Measurements from ENCODE around the gene TFF3.

TFF3 gene

GRCh38 chr21:42351626-42352440 is 36.6 kb upstream of the TFF3 start:
- Histone ChIP-seq H3K4me1 (ENCODE audit: insufficient read depth, poor library complexity, severe bottlenecking) (no peaks in the 10 kb centered on the region), H3K27ac (ENCODE audit: poor library complexity, severe bottlenecking) (no peak overlapping the region), H3K9me3 (ENCODE audit: severe bottlenecking) (peaks cover 2% of the 10 kb centered on the region), H3K27me3 (ENCODE audit: insufficient read depth, poor library complexity, severe bottlenecking) (no peaks in the 10 kb centered on the region), H3K36me3 (ENCODE audit: low read depth) (no peaks in the 10 kb centered on the region), H3K4me3 (ENCODE audit: severe bottlenecking) (no peak overlapping the region)
- ATAC-seq (ENCODE audit: low read depth) = no peak
- no peak for DNase-seq (ENCODE audit: low spot score)
- no peak for TF ChIP-seq CTCF (IDR thresholded peaks at IDR 0.05; ENCODE audit: poor library complexity, severe bottlenecking)

GRCh38 chr21:42350927-42351426 is 35.8 kb upstream of the TFF3 start, which contains the start of gene TFF2:
Gene TFF2, minus strand, starts transcription at chr21:42350994. Its CDS starts 37 bp downstream, at chr21:42350957.
- no peak within 1 kb of the TSS for H3K27ac ChIP-seq (ENCODE audit: poor library complexity, severe bottlenecking)
- H3K4me3 ChIP-seq (ENCODE audit: severe bottlenecking) = no peak within 1 kb of the TSS
- no peak for TF ChIP-seq CTCF (IDR thresholded peaks at IDR 0.05; ENCODE audit: poor library complexity, severe bottlenecking)
- H3K9me3 ChIP-seq (ENCODE audit: severe bottlenecking) = no peaks in the 10 kb centered on the region
- DNase-seq (ENCODE audit: low spot score) (no peak), ATAC-seq (ENCODE audit: low read depth) (no peak)
- no peaks in the 10 kb centered on the region for H3K4me1 ChIP-seq (ENCODE audit: insufficient read depth, poor library complexity, severe bottlenecking)
- no peaks in the 10 kb centered on the region for H3K36me3 ChIP-seq (ENCODE audit: low read depth)
- no peaks in the 10 kb centered on the region for H3K27me3 ChIP-seq (ENCODE audit: insufficient read depth, poor library complexity, severe bottlenecking)

- Histone ChIP-seq H3K27ac (ENCODE audit: poor library complexity, severe bottlenecking) (no peak overlapping the region), H3K9me3 (ENCODE audit: severe bottlenecking) (no peaks in the 10 kb centered on the region), H3K27me3 (ENCODE audit: insufficient read depth, poor library complexity, severe bottlenecking) (no peaks in the 10 kb centered on the region), H3K4me3 (ENCODE audit: severe bottlenecking) (no peak overlapping the region), H3K4me1 (ENCODE audit: insufficient read depth, poor library complexity, severe bottlenecking) (no peaks in the 10 kb centered on the region), H3K36me3 (ENCODE audit: low read depth) (no peaks in the 10 kb centered on the region)
- TF ChIP-seq CTCF (IDR thresholded peaks at IDR 0.05; ENCODE audit: poor library complexity, severe bottlenecking) = no peak
- no peak for DNase-seq (ENCODE audit: low spot score)
- ATAC-seq (ENCODE audit: low read depth) = no peak
Observed at GRCh38 chr21:42350318-42350910, 35.2 kb upstream of the TFF3 start.

GRCh38 chr21:42349420-42350317 is 34.5 kb upstream of the TFF3 start:
- ATAC-seq (ENCODE audit: low read depth) (no peak), DNase-seq (ENCODE audit: low spot score) (no peak)
- H3K27ac ChIP-seq (ENCODE audit: poor library complexity, severe bottlenecking) = no peak overlapping the region
- H3K27me3 ChIP-seq (ENCODE audit: insufficient read depth, poor library complexity, severe bottlenecking) = no peaks in the 10 kb centered on the region
- H3K36me3 ChIP-seq (ENCODE audit: low read depth) = no peaks in the 10 kb centered on the region
- no peak for TF ChIP-seq CTCF (IDR thresholded peaks at IDR 0.05; ENCODE audit: poor library complexity, severe bottlenecking)
- H3K9me3 ChIP-seq (ENCODE audit: severe bottlenecking) = no peaks in the 10 kb centered on the region
- H3K4me1 ChIP-seq (ENCODE audit: insufficient read depth, poor library complexity, severe bottlenecking) = no peaks in the 10 kb centered on the region
- no peak overlapping the region for H3K4me3 ChIP-seq (ENCODE audit: severe bottlenecking)
